ENCODE measurements around the gene PPP2R3A.
"Not testable (repeated sequence)": the region's sequence is repeated elsewhere in the genome, so short reads cannot be mapped to it uniquely, and the experiment has no call there.

The PPP2R3A gene

DNA sequence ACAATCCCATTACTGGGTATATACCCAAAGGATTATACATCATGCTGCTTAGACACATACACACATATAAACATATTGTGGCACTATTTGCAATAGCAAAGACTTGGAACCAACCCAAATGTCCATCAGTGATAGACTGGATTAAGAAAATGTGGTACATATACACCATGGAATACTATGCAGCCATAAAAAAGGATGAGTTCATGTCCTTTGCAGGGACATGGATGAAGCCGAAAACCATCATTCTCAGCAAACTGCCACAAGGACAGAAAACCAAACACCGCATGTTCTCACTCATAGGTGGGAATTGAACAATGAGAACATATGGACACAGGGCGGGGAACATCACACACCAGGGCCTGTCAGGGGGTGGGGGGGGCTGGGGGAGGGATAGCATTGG lies 166.1 kb downstream of the PPP2R3A start:
- H3K36me3 ChIP-seq (ENCODE audit: control insufficient read depth, insufficient read depth, low read length); H3K9me3 ChIP-seq (ENCODE audit: control insufficient read depth, low read length); H3K4me1 ChIP-seq (ENCODE audit: control insufficient read depth, insufficient read depth, low read length, poor library complexity, severe bottlenecking); H3K4me3 ChIP-seq (ENCODE audit: extremely low read depth, insufficient read depth, low read length, poor library complexity, severe bottlenecking); H3K27ac ChIP-seq (ENCODE audit: low read depth, low read length, severe bottlenecking): not testable (repeated sequence)
- WGBS, 2 experiments (ENCODE audit: insufficient coverage in 2 of 2) = no CpG with 5 or more reads among the region's 3 CpGs

DNA sequence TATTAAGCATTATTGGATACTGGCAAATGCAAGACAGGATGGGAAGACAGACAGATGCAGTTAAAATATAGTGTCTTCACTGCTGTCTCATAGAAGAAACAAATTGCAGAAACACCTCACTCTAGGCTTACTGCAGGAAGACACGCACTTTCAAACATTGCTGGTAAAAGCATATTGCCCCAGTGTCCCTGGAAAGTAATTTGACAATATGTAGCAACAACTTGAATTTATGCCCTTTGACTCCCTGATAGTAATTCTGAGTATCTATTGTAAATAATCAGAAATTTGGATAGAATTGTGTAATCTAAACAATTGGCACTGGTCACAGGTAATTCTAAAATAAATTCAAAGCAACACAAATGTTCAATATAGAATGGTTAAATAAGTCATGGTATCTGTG lies 168.6 kb downstream of the PPP2R3A start:
- H3K4me1 ChIP-seq (ENCODE audit: control insufficient read depth, insufficient read depth, low read length, poor library complexity, severe bottlenecking) = no peaks in the 10 kb centered on the region
- H3K4me3 ChIP-seq (ENCODE audit: extremely low read depth, insufficient read depth, low read length, poor library complexity, severe bottlenecking) = no peak overlapping the region
- 83% methylated on average over 1 of the region's 1 CpG; no CpG with 5 or more reads in 1 of the 2 experiments for WGBS, 2 experiments (ENCODE audit: insufficient coverage in 2 of 2)
- no peak overlapping the region for H3K27ac ChIP-seq (ENCODE audit: low read depth, low read length, severe bottlenecking)
- peaks cover 4% of the 10 kb centered on the region for H3K36me3 ChIP-seq (ENCODE audit: control insufficient read depth, insufficient read depth, low read length)
- H3K9me3 ChIP-seq (ENCODE audit: control insufficient read depth, low read length) = no peaks in the 10 kb centered on the region

DNA sequence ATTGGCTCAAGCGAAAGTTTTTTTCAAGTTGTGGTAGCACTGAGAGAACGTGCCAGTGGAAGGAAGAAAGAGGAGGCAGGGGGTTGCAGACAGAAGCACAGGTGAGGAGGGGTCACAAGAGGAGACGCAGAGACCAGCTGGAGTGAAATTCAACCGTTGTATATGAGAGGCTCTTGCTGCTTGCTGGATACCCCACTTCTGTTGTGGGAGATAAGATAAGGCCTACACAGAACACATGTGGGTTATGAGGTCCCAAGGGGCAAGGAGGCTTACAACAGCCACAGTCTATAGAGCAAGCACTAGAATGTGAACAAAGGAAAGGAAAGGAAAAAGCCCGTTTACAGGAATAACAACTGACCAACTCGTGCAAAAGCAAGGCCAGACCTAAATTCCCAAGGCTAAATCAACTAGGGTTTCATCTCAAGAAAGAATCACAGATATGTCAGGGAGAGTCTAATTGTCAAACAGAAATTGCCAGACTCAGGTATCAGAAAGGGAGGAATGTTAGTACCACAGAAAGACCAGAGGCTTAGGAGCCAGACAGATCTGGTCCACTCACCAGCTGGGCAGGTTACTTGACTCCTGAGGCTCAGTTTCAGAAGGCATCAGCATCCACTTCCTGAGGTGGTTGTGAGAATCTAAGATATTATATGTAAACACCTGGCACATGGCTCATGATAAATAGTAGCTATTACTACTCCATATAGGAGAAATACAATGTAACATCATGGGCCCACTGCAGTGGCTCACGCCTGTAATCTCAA lies 169.7 kb downstream of the PPP2R3A start:
- H3K4me1 ChIP-seq (ENCODE audit: control insufficient read depth, insufficient read depth, low read length, poor library complexity, severe bottlenecking) = no peaks in the 10 kb centered on the region
- no peak overlapping the region for H3K4me3 ChIP-seq (ENCODE audit: extremely low read depth, insufficient read depth, low read length, poor library complexity, severe bottlenecking)
- no peaks in the 10 kb centered on the region for H3K9me3 ChIP-seq (ENCODE audit: control insufficient read depth, low read length)
- WGBS, 2 experiments (ENCODE audit: insufficient coverage in 2 of 2) = 89 to 92% methylated on average over 5 to 6 of the region's 7 CpGs
- H3K27ac ChIP-seq (ENCODE audit: low read depth, low read length, severe bottlenecking) = peak overlapping the region; percentile 38
- H3K36me3 ChIP-seq (ENCODE audit: control insufficient read depth, insufficient read depth, low read length) = peaks cover 7% of the 10 kb centered on the region

DNA sequence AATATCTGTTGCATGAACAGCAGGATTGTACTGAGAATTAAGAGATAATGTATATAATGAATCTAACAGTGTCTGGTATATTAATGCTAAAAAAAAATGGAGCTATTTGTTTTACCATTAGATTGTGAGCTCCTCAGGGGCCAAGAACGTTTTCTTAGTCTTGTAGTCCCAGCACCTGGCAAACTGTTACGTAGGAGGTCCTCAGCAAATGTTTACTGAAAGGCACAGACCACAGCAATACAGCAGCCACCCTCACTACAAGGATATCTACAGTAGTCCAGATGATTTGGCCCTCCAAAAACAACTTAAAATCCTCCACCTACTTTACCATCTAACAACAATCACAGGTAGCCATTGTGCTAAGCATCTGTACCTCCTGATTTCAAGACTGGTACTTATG lies 170.9 kb downstream of the PPP2R3A start:
- peaks cover 7% of the 10 kb centered on the region for H3K36me3 ChIP-seq (ENCODE audit: control insufficient read depth, insufficient read depth, low read length)
- 85 to 100% methylated on average over 1 to 2 of the region's 2 CpGs for WGBS, 2 experiments (ENCODE audit: insufficient coverage in 2 of 2)
- H3K4me3 ChIP-seq (ENCODE audit: extremely low read depth, insufficient read depth, low read length, poor library complexity, severe bottlenecking) = no peak overlapping the region
- H3K27ac ChIP-seq (ENCODE audit: low read depth, low read length, severe bottlenecking) = no peak overlapping the region
- no peaks in the 10 kb centered on the region for H3K4me1 ChIP-seq (ENCODE audit: control insufficient read depth, insufficient read depth, low read length, poor library complexity, severe bottlenecking)
- no peaks in the 10 kb centered on the region for H3K9me3 ChIP-seq (ENCODE audit: control insufficient read depth, low read length)

DNA sequence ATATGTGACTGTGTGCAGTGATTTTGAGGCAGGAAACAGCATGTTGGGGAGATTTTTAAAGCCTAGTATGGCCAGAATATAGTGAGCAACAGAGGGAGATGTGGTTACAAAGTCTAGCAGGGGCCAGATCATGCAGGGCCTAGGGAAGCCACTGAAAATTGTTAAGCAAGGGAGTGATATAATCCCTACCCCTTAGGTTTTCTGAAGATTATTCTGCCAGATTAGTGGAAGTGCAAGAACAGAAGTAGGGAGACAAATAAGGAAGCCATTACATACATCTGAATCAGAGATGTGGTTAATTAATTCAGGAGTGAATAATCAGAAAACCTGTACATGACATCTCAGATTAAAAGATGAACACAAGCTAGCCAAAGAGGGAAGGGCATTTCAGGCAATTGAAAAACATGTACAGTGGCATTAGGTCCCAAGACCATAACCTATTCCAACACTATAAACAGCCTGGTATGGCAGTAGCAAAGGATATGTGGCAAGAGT lies 175.8 kb downstream of the PPP2R3A start:
- no peak overlapping the region for H3K27ac ChIP-seq (ENCODE audit: low read depth, low read length, severe bottlenecking)
- H3K36me3 ChIP-seq (ENCODE audit: control insufficient read depth, insufficient read depth, low read length) = peaks cover 31% of the 10 kb centered on the region
- no peak overlapping the region for H3K4me3 ChIP-seq (ENCODE audit: extremely low read depth, insufficient read depth, low read length, poor library complexity, severe bottlenecking)
- H3K4me1 ChIP-seq (ENCODE audit: control insufficient read depth, insufficient read depth, low read length, poor library complexity, severe bottlenecking) = peaks cover 8% of the 10 kb centered on the region
- no peaks in the 10 kb centered on the region for H3K9me3 ChIP-seq (ENCODE audit: control insufficient read depth, low read length)

DNA sequence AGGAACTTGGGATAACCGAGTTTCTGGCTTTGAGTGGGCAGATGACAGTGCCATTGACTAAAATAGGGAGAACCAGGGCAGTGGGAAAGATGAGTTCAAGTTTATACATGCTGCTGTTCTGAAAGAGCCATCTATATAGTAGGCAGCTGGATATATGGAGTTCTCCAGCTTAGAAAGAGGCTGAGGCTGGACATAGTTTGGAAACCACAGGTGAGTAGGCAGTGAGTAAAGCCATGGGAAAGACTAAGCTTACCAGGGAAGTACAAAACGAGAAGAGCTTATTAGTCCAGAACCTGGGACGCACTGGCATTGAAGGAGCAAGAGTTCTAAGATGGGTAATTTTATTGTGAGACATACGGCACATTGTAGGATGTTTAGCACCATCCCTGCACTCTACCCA lies 176.4 kb downstream of the PPP2R3A start:
- no peak overlapping the region for H3K4me3 ChIP-seq (ENCODE audit: extremely low read depth, insufficient read depth, low read length, poor library complexity, severe bottlenecking)
- no peaks in the 10 kb centered on the region for H3K9me3 ChIP-seq (ENCODE audit: control insufficient read depth, low read length)
- peaks cover 8% of the 10 kb centered on the region for H3K4me1 ChIP-seq (ENCODE audit: control insufficient read depth, insufficient read depth, low read length, poor library complexity, severe bottlenecking)
- H3K27ac ChIP-seq (ENCODE audit: low read depth, low read length, severe bottlenecking) = peak overlapping the region; percentile 83
- H3K36me3 ChIP-seq (ENCODE audit: control insufficient read depth, insufficient read depth, low read length) = peaks cover 29% of the 10 kb centered on the region
- 84 to 93% methylated on average over 2 to 3 of the region's 4 CpGs for WGBS, 2 experiments (ENCODE audit: insufficient coverage in 2 of 2)

DNA sequence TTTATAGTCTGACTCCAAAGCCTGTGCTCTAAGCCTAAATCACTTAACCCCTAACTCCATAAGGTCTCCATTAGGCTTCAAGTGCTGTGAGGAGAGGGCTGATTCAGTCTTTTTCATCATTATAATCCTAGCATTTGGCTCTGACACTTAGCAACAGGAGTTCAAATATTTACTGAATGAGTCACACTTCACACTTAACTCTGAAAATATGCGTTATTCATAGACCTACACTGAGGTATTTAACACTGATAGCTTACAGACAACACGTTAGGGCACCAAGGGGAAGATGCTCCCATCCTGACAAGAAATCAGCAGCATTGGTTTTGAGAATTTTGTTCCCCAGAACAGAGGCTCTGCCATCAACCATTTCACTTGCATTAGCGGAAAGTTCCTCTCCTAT lies 177.1 kb downstream of the PPP2R3A start:
- H3K27ac ChIP-seq (ENCODE audit: low read depth, low read length, severe bottlenecking) = peak overlapping the region; percentile 83
- peaks cover 8% of the 10 kb centered on the region for H3K4me1 ChIP-seq (ENCODE audit: control insufficient read depth, insufficient read depth, low read length, poor library complexity, severe bottlenecking)
- H3K4me3 ChIP-seq (ENCODE audit: extremely low read depth, insufficient read depth, low read length, poor library complexity, severe bottlenecking) = no peak overlapping the region
- H3K9me3 ChIP-seq (ENCODE audit: control insufficient read depth, low read length) = no peaks in the 10 kb centered on the region
- 17 to 19% methylated on average over 2 of the region's 3 CpGs for WGBS, 2 experiments (ENCODE audit: insufficient coverage in 2 of 2)
- H3K36me3 ChIP-seq (ENCODE audit: control insufficient read depth, insufficient read depth, low read length) = peaks cover 35% of the 10 kb centered on the region

DNA sequence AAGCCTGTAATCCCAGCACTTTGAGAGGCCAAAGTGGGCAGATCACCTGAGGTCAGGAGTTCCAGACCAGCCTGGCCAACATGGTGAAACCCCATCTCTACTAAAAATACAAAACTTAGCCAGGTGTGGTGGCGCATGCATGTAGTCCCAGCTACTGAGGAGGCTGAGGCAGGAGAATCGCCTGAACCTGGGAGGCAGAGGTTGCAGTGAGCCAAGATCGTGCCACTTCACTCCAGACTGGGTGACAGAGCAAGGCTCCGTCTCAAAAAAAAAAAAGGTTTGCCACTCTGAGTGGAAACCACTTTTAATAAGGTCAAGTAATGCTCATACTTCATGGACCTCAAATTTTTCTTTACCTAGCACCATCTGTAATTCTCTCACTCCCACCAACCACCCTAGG lies 178.9 kb downstream of the PPP2R3A start:
- H3K36me3 ChIP-seq (ENCODE audit: control insufficient read depth, insufficient read depth, low read length) = peaks cover 41% of the 10 kb centered on the region
- 90 to 93% methylated on average over 3 to 4 of the region's 4 CpGs for WGBS, 2 experiments (ENCODE audit: insufficient coverage in 2 of 2)

DNA sequence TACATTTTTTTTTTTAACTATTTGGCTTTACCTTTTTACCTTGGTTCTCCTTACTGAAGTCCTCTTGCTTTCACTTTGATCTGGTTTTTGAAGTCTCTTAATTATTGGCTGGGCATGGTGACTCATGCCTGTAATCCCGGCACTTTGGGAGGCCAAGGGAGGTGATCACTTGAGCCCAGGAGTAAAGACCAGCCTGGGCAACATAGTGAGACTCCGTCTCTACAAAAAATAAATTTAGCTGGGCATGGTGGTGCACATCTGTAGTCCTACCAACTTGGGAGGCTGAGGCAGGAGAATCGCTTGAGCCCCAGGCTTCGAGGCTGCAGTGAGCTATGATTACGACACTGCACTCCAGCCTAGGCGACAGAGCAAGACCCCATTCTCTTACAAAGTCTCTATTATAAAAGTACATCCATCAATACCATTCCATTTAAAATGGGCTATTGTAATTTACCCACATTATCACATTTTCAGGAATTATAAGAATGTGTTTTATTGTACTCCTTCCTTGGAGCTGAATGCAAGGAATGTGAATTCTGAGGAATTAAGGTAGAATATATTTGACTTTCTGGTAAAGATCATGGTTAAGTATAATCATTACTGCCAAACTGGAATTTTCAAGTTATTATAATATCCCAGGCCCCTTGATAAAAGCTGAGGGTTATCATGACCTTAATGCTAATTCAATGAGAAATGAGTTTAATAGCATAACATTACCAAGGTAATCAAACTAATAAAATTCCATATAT lies 181.6 kb downstream of the PPP2R3A start:
- Histone ChIP-seq H3K27ac (ENCODE audit: low read depth, low read length, severe bottlenecking) (no peak overlapping the region), H3K4me3 (ENCODE audit: extremely low read depth, insufficient read depth, low read length, poor library complexity, severe bottlenecking) (no peak overlapping the region), H3K4me1 (ENCODE audit: control insufficient read depth, insufficient read depth, low read length, poor library complexity, severe bottlenecking) (peaks cover 4% of the 10 kb centered on the region), H3K9me3 (ENCODE audit: control insufficient read depth, low read length) (no peaks in the 10 kb centered on the region), H3K36me3 (ENCODE audit: control insufficient read depth, insufficient read depth, low read length) (peaks cover 57% of the 10 kb centered on the region)
- WGBS, 2 experiments (ENCODE audit: insufficient coverage in 2 of 2) = 95 to 100% methylated on average over 6 of the region's 6 CpGs

More for the DNA sequence above, 178.9 kb downstream of the PPP2R3A start:
- H3K9me3 ChIP-seq (ENCODE audit: control insufficient read depth, low read length); H3K4me1 ChIP-seq (ENCODE audit: control insufficient read depth, insufficient read depth, low read length, poor library complexity, severe bottlenecking); H3K4me3 ChIP-seq (ENCODE audit: extremely low read depth, insufficient read depth, low read length, poor library complexity, severe bottlenecking); H3K27ac ChIP-seq (ENCODE audit: low read depth, low read length, severe bottlenecking): not testable (repeated sequence)

DNA sequence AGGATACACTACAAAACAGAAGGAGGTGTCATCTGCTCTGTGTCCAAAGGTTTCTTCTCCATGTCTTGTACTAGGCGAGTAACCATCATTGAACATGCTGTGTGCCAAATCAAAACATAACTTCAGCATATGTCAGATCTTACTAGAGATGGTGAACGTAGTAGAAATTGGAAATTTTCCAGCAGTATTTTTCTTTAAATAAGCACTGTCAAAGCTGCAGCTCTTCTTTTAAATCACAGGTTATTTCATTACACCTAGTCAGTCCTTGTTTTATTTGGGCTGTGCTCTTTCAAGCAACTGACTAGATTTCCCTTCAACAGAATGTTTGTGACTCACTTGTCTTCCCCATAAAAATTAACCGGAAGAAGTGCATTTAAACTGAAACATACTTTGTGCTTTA lies 184.1 kb downstream of the PPP2R3A start:
- Histone ChIP-seq H3K27ac (ENCODE audit: low read depth, low read length, severe bottlenecking) (no peak overlapping the region), H3K36me3 (ENCODE audit: control insufficient read depth, insufficient read depth, low read length) (peaks cover 56% of the 10 kb centered on the region), H3K4me3 (ENCODE audit: extremely low read depth, insufficient read depth, low read length, poor library complexity, severe bottlenecking) (no peak overlapping the region), H3K4me1 (ENCODE audit: control insufficient read depth, insufficient read depth, low read length, poor library complexity, severe bottlenecking) (no peaks in the 10 kb centered on the region), H3K9me3 (ENCODE audit: control insufficient read depth, low read length) (no peaks in the 10 kb centered on the region)
- 93 to 94% methylated on average over 2 to 3 of the region's 3 CpGs for WGBS, 2 experiments (ENCODE audit: insufficient coverage in 2 of 2)

DNA sequence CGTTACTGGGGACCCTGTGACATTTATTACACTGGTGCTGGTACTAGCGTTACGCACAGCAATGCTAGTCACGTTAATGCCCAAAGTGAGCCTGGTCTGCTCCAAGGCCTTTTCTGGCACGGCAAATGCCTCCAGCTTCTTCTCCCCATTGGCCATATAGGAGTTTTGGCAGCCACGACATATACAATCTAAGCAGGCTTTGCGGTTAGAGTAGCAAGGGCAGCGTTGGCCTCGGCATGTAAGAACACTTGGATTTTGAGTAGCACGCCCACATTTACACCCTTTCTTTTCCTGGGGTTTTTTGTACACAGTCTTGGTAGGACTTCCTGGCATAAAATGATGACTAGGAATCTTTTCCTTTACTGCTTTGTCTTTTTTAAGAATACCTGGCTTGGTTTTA lies 185.7 kb downstream of the PPP2R3A start:
- peaks cover 44% of the 10 kb centered on the region for H3K36me3 ChIP-seq (ENCODE audit: control insufficient read depth, insufficient read depth, low read length)
- no peaks in the 10 kb centered on the region for H3K4me1 ChIP-seq (ENCODE audit: control insufficient read depth, insufficient read depth, low read length, poor library complexity, severe bottlenecking)
- 94 to 95% methylated on average over 10 of the region's 10 CpGs for WGBS, 2 experiments (ENCODE audit: insufficient coverage in 2 of 2)
- no peak overlapping the region for H3K4me3 ChIP-seq (ENCODE audit: extremely low read depth, insufficient read depth, low read length, poor library complexity, severe bottlenecking)
- no peak overlapping the region for H3K27ac ChIP-seq (ENCODE audit: low read depth, low read length, severe bottlenecking)
- H3K9me3 ChIP-seq (ENCODE audit: control insufficient read depth, low read length) = no peaks in the 10 kb centered on the region
